Activated CD8-positive, alpha-beta T cell treated with anti-CD3 and anti-CD28 coated beads for 36 hours (primary cell): ENCODE measurements around the gene KATNB1. TPM values are rescaled to one million over a fixed set of nuclear protein-coding genes. Genes with fewer than 3 reads are reported as not detected.
"Not testable (repeated sequence)": the region's sequence is repeated elsewhere in the genome, so short reads cannot be mapped to it uniquely, and the experiment has no call there.

ENCODE experiments used
- ATAC-seq: fragments of 200-7000 bp; cut with Tn5 transposase; one replicate; pipeline ENCODE4 v1.10.0; 2021; ENCODE audit warnings: mild to moderate bottlenecking, moderate library complexity
- CTCF ChIA-PET: fragments of 350-600 bp; sonication (Branson Sonifier 250); formaldehyde crosslinking; loops from one replicate; lab custom pipeline; 2021; ENCODE audit warnings: antibody characterized with exemption; lab: Charles Lee
- POLR2A ChIA-PET: fragments of 350-600 bp; sonication (Branson Sonifier 250); formaldehyde crosslinking; loops from one replicate; lab custom pipeline; 2021; ENCODE audit warnings: antibody characterized with exemption; lab: Charles Lee
- DNase-seq: peaks from one replicate; pipeline ENCODE4 v3.0.0-alpha.2; 2020
- H3K27ac Mint-ChIP-seq: one replicate; pipeline ENCODE4 v1.8.0; 2021; ENCODE audit warnings: mild to moderate bottlenecking, mixed read lengths
- H3K27me3 Mint-ChIP-seq: one replicate; pipeline ENCODE4 v1.8.0; 2021; ENCODE audit warnings: mixed read lengths
- H3K36me3 Mint-ChIP-seq: one replicate; pipeline ENCODE4 v1.8.0; 2021; ENCODE audit warnings: low read depth, mixed read lengths
- H3K4me1 Mint-ChIP-seq: one replicate; pipeline ENCODE4 v1.8.0; 2021; ENCODE audit warnings: low read depth, mixed read lengths
- H3K4me3 Mint-ChIP-seq: one replicate; pipeline ENCODE4 v1.8.0; 2021; ENCODE audit warnings: mild to moderate bottlenecking, moderate library complexity, mixed read lengths
- H3K9me3 Mint-ChIP-seq: one replicate; pipeline ENCODE4 v1.8.0; 2021; ENCODE audit warnings: mixed read lengths
- intact Hi-C: fragments of 100-400 bp; cut with micrococcal nuclease; formaldehyde crosslinking; loops from one replicate; pipeline ENCODE4 v1.10.0; 2022
- total RNA-seq, 2 experiments: library from RNA; stranded (reverse); gene quantifications; one replicate each; pipeline ENCODE4 v1.2.3, GENCODE V29; 2021
- TF ChIP-seq, protein P1 (sequence below): fragments of 200-600 bp; IDR thresholded peaks from one replicate; pipeline ENCODE4 v1.8.0; 2022; ENCODE audit warnings: antibody characterized with exemption, mild to moderate bottlenecking

Gene KATNB1
- total RNA-seq, 2 experiments from 2014 or later, result 35.1 to 39.6 TPM

DNA sequence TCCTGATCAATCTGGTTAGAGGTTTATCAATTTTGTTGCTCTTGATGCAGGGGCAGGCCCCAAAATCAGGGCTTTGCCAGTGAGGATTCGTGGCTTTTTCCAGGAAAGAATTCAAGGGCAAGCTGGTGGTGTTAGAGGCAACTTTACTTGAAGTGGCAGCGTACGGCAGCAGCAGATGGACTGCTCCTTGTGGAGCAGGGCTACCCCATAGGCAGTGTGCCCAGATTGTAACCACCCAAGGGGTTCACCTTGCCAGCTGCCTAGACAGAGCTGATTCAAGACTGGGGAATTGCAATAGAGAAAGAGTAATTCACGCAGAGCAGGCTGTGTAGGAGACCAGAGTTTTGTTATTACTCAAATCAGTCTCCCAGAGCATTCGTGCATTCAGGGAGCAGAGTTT lies 24.2 kb upstream of the KATNB1 start:
- Mint-ChIP-seq H3K4me1 (peaks cover 4% of the 10 kb centered on the region), H3K4me3 (no peak overlapping the region), H3K27me3 (peaks cover 3% of the 10 kb centered on the region), H3K36me3 (no peaks in the 10 kb centered on the region), H3K27ac (no peak overlapping the region), H3K9me3 (no peaks in the 10 kb centered on the region)
- intact Hi-C loops, result no loop called here
- DNase-seq (no peak), ATAC-seq (no peak)
- TF ChIP-seq, protein P1, sequence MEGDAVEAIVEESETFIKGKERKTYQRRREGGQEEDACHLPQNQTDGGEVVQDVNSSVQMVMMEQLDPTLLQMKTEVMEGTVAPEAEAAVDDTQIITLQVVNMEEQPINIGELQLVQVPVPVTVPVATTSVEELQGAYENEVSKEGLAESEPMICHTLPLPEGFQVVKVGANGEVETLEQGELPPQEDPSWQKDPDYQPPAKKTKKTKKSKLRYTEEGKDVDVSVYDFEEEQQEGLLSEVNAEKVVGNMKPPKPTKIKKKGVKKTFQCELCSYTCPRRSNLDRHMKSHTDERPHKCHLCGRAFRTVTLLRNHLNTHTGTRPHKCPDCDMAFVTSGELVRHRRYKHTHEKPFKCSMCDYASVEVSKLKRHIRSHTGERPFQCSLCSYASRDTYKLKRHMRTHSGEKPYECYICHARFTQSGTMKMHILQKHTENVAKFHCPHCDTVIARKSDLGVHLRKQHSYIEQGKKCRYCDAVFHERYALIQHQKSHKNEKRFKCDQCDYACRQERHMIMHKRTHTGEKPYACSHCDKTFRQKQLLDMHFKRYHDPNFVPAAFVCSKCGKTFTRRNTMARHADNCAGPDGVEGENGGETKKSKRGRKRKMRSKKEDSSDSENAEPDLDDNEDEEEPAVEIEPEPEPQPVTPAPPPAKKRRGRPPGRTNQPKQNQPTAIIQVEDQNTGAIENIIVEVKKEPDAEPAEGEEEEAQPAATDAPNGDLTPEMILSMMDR, result no peak
- ChIA-PET CTCF (interaction anchor here (1.7 to 4.2 kb wide), 2 partner anchors 63 to 135 kb away, joined by 7 to 23 read pairs; no protein-coding TSS in a partner anchor), POLR2A (no interaction called here)

DNA sequence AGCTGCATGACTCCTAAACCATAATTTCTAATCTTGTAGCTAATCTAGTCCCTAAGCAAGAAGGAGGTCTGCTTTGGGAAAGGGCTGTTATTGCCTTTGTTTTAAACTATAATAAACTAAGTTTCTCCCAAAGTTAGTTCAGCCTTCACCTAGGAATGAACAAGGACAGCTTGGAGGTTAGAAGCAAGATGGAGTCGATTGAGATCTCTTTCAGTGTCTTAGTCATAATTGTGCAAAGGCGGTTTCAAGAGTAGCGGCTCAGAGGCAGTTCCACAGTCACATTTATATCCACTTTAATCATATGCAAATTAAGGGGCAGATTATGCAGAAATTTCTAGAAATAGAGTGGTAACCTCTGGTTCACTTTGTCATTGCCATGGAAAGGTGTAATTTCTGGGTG lies 23.6 kb upstream of the KATNB1 start:
- TF ChIP-seq, protein P1, result no peak
- H3K4me1 Mint-ChIP-seq, result peaks cover 4% of the 10 kb centered on the region
- H3K36me3 Mint-ChIP-seq, result no peaks in the 10 kb centered on the region
- CTCF ChIA-PET, result interaction anchor here (1.7 to 4.2 kb wide), 2 partner anchors 63 to 136 kb away, joined by 7 to 23 read pairs; no protein-coding TSS in a partner anchor
- H3K4me3 Mint-ChIP-seq, result no peak overlapping the region
- no peak for ATAC-seq
- no peaks in the 10 kb centered on the region for H3K9me3 Mint-ChIP-seq
- H3K27me3 Mint-ChIP-seq, result peaks cover 1% of the 10 kb centered on the region
- intact Hi-C loops, result no loop called here
- no peak for DNase-seq
- H3K27ac Mint-ChIP-seq, result no peak overlapping the region
- POLR2A ChIA-PET, result no interaction called here

DNA sequence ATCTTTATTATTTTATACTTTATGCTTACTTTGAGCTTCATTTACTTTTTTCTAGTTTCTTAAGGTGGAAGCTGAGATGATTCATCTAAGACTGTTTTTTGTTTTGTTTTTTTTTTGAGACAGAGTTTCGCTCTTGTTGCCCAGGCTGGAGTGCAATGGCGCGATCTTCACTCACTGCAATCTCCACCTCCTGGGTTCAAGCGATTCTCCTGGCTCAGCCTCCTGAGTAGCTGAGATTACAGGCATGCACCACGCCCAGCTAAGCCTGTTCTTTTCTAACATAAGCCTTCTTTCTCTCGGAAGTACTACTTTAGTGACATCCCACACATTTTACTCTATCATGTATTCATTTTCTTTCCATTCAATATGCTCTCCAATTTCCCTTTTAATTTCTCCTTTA lies 23.0 kb upstream of the KATNB1 start:
- H3K9me3 Mint-ChIP-seq, H3K4me1 Mint-ChIP-seq, H3K4me3 Mint-ChIP-seq, POLR2A ChIA-PET, H3K27me3 Mint-ChIP-seq, intact Hi-C loops, DNase-seq, ATAC-seq, H3K36me3 Mint-ChIP-seq, H3K27ac Mint-ChIP-seq: not testable (repeated sequence)
- CTCF ChIA-PET, result interaction anchor here (4.2 kb wide), 1 partner anchor 136 kb away, joined by 23 read pairs; no protein-coding TSS in a partner anchor

DNA sequence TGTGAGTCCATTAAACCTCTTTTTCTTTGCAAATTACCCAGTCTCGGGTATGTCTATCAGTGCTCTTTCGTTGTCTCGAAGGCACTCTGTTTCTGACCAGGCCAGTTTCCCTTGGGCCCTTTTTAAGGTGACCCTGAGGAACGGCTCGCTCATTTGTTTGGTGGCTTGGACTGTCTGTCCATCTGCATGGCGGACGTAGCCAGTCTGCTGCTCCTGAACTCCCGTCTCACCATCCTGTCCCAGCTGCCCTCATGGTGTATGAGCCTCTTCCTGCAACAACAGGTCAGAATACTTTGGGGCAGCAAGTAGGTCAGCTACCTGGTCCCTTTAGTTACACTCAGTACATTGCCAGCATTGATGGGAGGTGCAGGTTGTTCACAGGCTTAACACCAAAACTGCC lies 22.0 kb upstream of the KATNB1 start:
- POLR2A ChIA-PET, result no interaction called here
- H3K36me3 Mint-ChIP-seq, result no peaks in the 10 kb centered on the region
- no peak overlapping the region for H3K4me3 Mint-ChIP-seq
- DNase-seq, result no peak
- H3K9me3 Mint-ChIP-seq, result no peaks in the 10 kb centered on the region
- intact Hi-C loops, result no loop called here
- no peaks in the 10 kb centered on the region for H3K4me1 Mint-ChIP-seq
- TF ChIP-seq, protein P1, result no peak
- CTCF ChIA-PET, result interaction anchor here (1.3 to 4.2 kb wide), 2 partner anchors 137 to 294 kb away, joined by 3 to 23 read pairs; no protein-coding TSS in a partner anchor
- ATAC-seq, result no peak
- H3K27ac Mint-ChIP-seq, result no peak overlapping the region
- H3K27me3 Mint-ChIP-seq, result peaks cover 1% of the 10 kb centered on the region

DNA sequence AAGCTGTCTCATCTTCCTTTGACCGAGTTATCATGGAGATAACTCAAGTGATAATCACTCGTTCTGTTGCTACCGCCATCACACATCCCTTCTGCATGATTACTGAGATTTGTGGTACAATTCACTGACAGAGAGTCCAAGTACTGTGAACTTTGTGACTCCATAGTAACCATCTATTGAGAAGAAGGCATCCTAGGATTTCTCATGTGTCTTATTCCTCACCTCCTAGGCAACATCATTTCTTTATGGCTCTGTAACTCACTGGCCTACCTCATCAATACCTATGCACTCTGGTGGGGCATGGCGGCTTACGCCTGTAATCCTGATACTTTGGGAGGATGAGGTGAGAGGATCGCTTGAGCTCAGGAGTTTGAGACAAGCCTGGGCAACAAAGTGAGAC lies 21.5 kb upstream of the KATNB1 start:
- Mint-ChIP-seq H3K9me3 (no peaks in the 10 kb centered on the region), H3K4me1 (no peaks in the 10 kb centered on the region), H3K4me3 (no peak overlapping the region), H3K36me3 (no peaks in the 10 kb centered on the region), H3K27me3 (peaks cover 1% of the 10 kb centered on the region), H3K27ac (no peak overlapping the region)
- no peak for DNase-seq
- intact Hi-C loops, result no loop called here
- POLR2A ChIA-PET, result no interaction called here
- CTCF ChIA-PET, result interaction anchor here (1.3 to 4.2 kb wide), 2 partner anchors 138 to 295 kb away, joined by 3 to 23 read pairs; no protein-coding TSS in a partner anchor
- TF ChIP-seq, protein P1, result no peak
- no peak for ATAC-seq
